ENCODE data around the gene USP6. TPM values are rescaled to one million over a fixed set of nuclear protein-coding genes. Genes with fewer than 3 reads are reported as not detected.
"Not testable (repeated sequence)": the region's sequence is repeated elsewhere in the genome, so short reads cannot be mapped to it uniquely, and the experiment has no call there.

USP6 gene
- total and polyA plus RNA-seq, 2 of the 13 experiments (the other 11 are each of a cell fraction or from before 2014, with no cell fraction given), result 0.04 TPM; not detected in 1

GRCh38 chr17:5137511-5138197 lies 21.8 kb downstream of the USP6 start:
- H3K36me3 ChIP-seq (replicated peaks in 1 of 2; ENCODE audit: control insufficient read depth in 1 of 2, insufficient read depth in 2 of 2, low read length in 2 of 2); BruUV-seq (replicated peaks); H3K9me3 ChIP-seq (ENCODE audit: low read length); H3K9ac ChIP-seq (ENCODE audit: insufficient read depth, low read depth, low read length); H3K4me3 ChIP-seq (replicated peaks in 1 of 3; ENCODE audit: insufficient read depth in 1 of 3, low read depth in 2 of 3, low read length in 3 of 3); ATAC-seq; H3K79me2 ChIP-seq (ENCODE audit: insufficient read depth, low read length); in situ Hi-C loops (cut with HindIII; ENCODE audit: extremely low pct_ligation_motif_present, low pct_unique_long_range_greater_than_20kb); H3K4me2 ChIP-seq (ENCODE audit: low read depth, low read length); CTCF ChIA-PET (ENCODE audit: low intra/inter-chr PET ratio, low total read pairs); FAIRE-seq; H4K20me1 ChIP-seq (ENCODE audit: insufficient read depth, low read length); POLR2A ChIA-PET; DNase-seq (ENCODE audit: low spot score); intact Hi-C loops (cut with micrococcal nuclease; ENCODE audit: unreplicated experiment); H3K27ac ChIP-seq (ENCODE audit: extremely low read length, insufficient read depth, low read length); H2AFZ ChIP-seq (ENCODE audit: low read length): not testable (repeated sequence)
- Histone ChIP-seq H3K4me1 (ENCODE audit: insufficient read depth, low read length) (peaks cover 20% of the 10 kb centered on the region), H3K27me3 (ENCODE audit: control insufficient read depth in 1 of 2, insufficient read depth in 2 of 2, low read length in 2 of 2) (peaks cover 2 to 19% of the 10 kb centered on the region in 2 experiments; a peak in 4 of 5 replicates)
- 47% methylated on average over 13 of the region's 15 CpGs for WGBS (ENCODE audit: low lambda C conversion rate)

DNA sequence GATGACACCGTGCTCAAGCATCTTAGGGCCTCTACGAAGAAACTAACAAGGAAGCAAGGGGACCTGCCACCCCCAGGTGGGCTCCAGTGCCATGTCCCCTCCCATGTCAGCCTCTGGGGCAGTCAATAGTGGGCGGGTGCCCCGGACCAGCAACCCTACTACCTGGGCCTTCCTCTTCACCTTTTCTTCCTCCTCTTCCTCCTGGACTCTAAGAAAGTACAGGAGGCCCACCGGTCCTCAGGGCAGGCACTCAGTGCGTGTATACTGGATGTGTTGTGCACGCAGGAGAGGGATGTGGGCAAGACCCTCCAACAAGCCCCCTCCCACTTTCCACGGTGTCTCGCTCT lies 22.3 kb downstream of the USP6 start:
- DNase-seq (ENCODE audit: low spot score); H3K36me3 ChIP-seq (replicated peaks in 1 of 2; ENCODE audit: control insufficient read depth in 1 of 2, insufficient read depth in 2 of 2, low read length in 2 of 2); H3K79me2 ChIP-seq (ENCODE audit: insufficient read depth, low read length); H3K4me3 ChIP-seq (replicated peaks in 1 of 3; ENCODE audit: insufficient read depth in 1 of 3, low read depth in 2 of 3, low read length in 3 of 3); ATAC-seq; BruUV-seq (replicated peaks); H3K27ac ChIP-seq (ENCODE audit: extremely low read length, insufficient read depth, low read length); H3K9me3 ChIP-seq (ENCODE audit: low read length); FAIRE-seq; H3K4me2 ChIP-seq (ENCODE audit: low read depth, low read length); POLR2A ChIA-PET; CTCF ChIA-PET (ENCODE audit: low intra/inter-chr PET ratio, low total read pairs); H4K20me1 ChIP-seq (ENCODE audit: insufficient read depth, low read length); H3K9ac ChIP-seq (ENCODE audit: insufficient read depth, low read depth, low read length); intact Hi-C loops (cut with micrococcal nuclease; ENCODE audit: unreplicated experiment); H2AFZ ChIP-seq (ENCODE audit: low read length); in situ Hi-C loops (cut with HindIII; ENCODE audit: extremely low pct_ligation_motif_present, low pct_unique_long_range_greater_than_20kb): not testable (repeated sequence)
- peaks cover 20% of the 10 kb centered on the region for H3K4me1 ChIP-seq (ENCODE audit: insufficient read depth, low read length)
- WGBS (ENCODE audit: low lambda C conversion rate), result 71% methylated on average over 8 of the region's 9 CpGs
- peaks cover 2 to 14% of the 10 kb centered on the region in 2 experiments; a peak in 4 of 5 replicates for H3K27me3 ChIP-seq (ENCODE audit: control insufficient read depth in 1 of 2, insufficient read depth in 2 of 2, low read length in 2 of 2)

Measured in HepG2 (cell line).